GM23338 (cell line): ENCODE measurements around the gene RGS6. TPM values are rescaled to one million over a fixed set of nuclear protein-coding genes. Genes with fewer than 3 reads are reported as not detected.

Experiments used
- ATAC-seq: fragments of 200-7000 bp; cut with Tn5 transposase; 3 replicates; pipeline ENCODE4 v1.9.1; 2020
- DNase-seq: peaks from one replicate; pipeline ENCODE4 v3.0.0-alpha.2; 2015; ENCODE audit warnings: low spot score
- H2AFZ ChIP-seq: fragments of 200-600 bp; sonication (generic); 2 replicates; pipeline ENCODE4 v1.8.0; 2016; ENCODE audit warnings: antibody characterized with exemption, mild to moderate bottlenecking, moderate library complexity
- H3F3A ChIP-seq: fragments of 200-600 bp; sonication (generic); replicated peaks from 2 replicates; pipeline ENCODE4 v1.8.0; 2017; ENCODE audit warnings: antibody characterized with exemption, mixed run types, low read depth
- H3K27ac ChIP-seq: fragments of 200-600 bp; sonication (generic); 2 replicates; pipeline ENCODE4 v1.6.1; 2016; ENCODE audit warnings: low read depth
- H3K27me3 ChIP-seq: fragments of 200-600 bp; sonication (generic); 2 replicates; pipeline ENCODE4 v1.8.0; 2016; ENCODE audit warnings: mild to moderate bottlenecking, mixed run types, moderate library complexity; ENCODE audit not compliant: insufficient read depth
- H3K36me3 ChIP-seq: fragments of 200-600 bp; sonication (generic); 2 replicates; pipeline ENCODE4 v1.8.0; 2016; ENCODE audit warnings: mild to moderate bottlenecking; ENCODE audit not compliant: insufficient read depth
- H3K4me1 ChIP-seq: fragments of 200-600 bp; sonication (generic); 2 replicates; pipeline ENCODE4 v1.8.0; 2016; ENCODE audit warnings: mild to moderate bottlenecking, moderate library complexity; ENCODE audit not compliant: insufficient read depth
- H3K4me2 ChIP-seq: fragments of 200-600 bp; sonication (generic); 2 replicates; pipeline ENCODE4 v1.7.1; 2017; ENCODE audit warnings: mixed run types
- H3K4me3 ChIP-seq: fragments of 200-600 bp; sonication (generic); 2 replicates; pipeline ENCODE4 v1.6.1; 2016; ENCODE audit warnings: mixed run types
- H3K79me2 ChIP-seq: fragments of 200-600 bp; sonication (generic); replicated peaks from 2 replicates; pipeline ENCODE4 v1.8.0; 2017; ENCODE audit warnings: mild to moderate bottlenecking; ENCODE audit not compliant: insufficient read depth
- H3K9me2 ChIP-seq: fragments of 200-600 bp; sonication (generic); 2 replicates; pipeline ENCODE4 v1.8.0; 2017; ENCODE audit not compliant: insufficient read depth
- H4K20me1 ChIP-seq: fragments of 200-600 bp; sonication (generic); replicated peaks from 2 replicates; pipeline ENCODE4 v1.8.0; 2017; ENCODE audit warnings: mild to moderate bottlenecking; ENCODE audit not compliant: insufficient read depth
- H3K27ac Mint-ChIP-seq: 2 replicates; pipeline ENCODE4 v1.8.0; 2020; ENCODE audit warnings: inconsistent platforms, mild to moderate bottlenecking, moderate library complexity, mixed read lengths
- H3K27me3 Mint-ChIP-seq: 3 replicates; pipeline ENCODE4 v1.8.0; 2022; ENCODE audit warnings: low read depth, mild to moderate bottlenecking, moderate library complexity, mixed read lengths, inconsistent platforms; ENCODE audit not compliant: insufficient read depth, poor library complexity
- H3K36me3 Mint-ChIP-seq: 3 replicates; pipeline ENCODE4 v1.8.0; 2021; ENCODE audit warnings: low read depth, mild to moderate bottlenecking, inconsistent platforms, moderate library complexity, mixed read lengths
- H3K4me1 Mint-ChIP-seq: 3 replicates; pipeline ENCODE4 v1.8.0; 2020; ENCODE audit warnings: mild to moderate bottlenecking, inconsistent platforms, mixed read lengths
- H3K4me3 Mint-ChIP-seq: 3 replicates; pipeline ENCODE4 v1.8.0; 2021; ENCODE audit warnings: moderate library complexity, mild to moderate bottlenecking, inconsistent platforms, mixed read lengths
- H3K9me3 Mint-ChIP-seq: 3 replicates; pipeline ENCODE4 v1.8.0; 2020; ENCODE audit warnings: moderate library complexity, mild to moderate bottlenecking, inconsistent platforms, mixed read lengths
- CREB1 ChIP-seq: fragments of 250-450 bp; sonication (Bioruptor Pico); IDR thresholded peaks from 2 replicates; pipeline ENCODE4 v1.5.0; 2020; ENCODE audit warnings: low read depth, mild to moderate bottlenecking, moderate library complexity
- CTCF ChIP-seq, 2 experiments: fragments of 200-600 bp in 1 of 2; sonication (generic) in 1 of 2; conservative IDR thresholded peaks; 2 replicates each; pipeline versions ENCODE4 v1.5.1 to v1.6.1; 2016 to 2017; ENCODE audit warnings: antibody characterized with exemption in 2 of 2, low read depth in 2 of 2, mild to moderate bottlenecking in 2 of 2, moderate library complexity in 1 of 2
- ETS1 ChIP-seq: IDR thresholded peaks from 2 replicates; pipeline ENCODE4 v1.6.1; 2016; ENCODE audit warnings: antibody characterized with exemption
- EZH2phosphoT487 ChIP-seq: fragments of 200-600 bp; sonication (generic); IDR thresholded peaks from one replicate; pipeline ENCODE4 v1.8.1; 2018; ENCODE audit warnings: antibody characterized with exemption; ENCODE audit not compliant: unreplicated experiment
- JUNB ChIP-seq: IDR thresholded peaks from one replicate; pipeline ENCODE4 v1.6.1; 2016; ENCODE audit warnings: antibody characterized with exemption; ENCODE audit not compliant: unreplicated experiment
- NANOG ChIP-seq: IDR thresholded peaks from 2 replicates; pipeline ENCODE4 v1.6.1; 2016; ENCODE audit warnings: antibody characterized with exemption, borderline replicate concordance
- POLR2AphosphoS5 ChIP-seq: IDR thresholded peaks from 2 replicates; pipeline ENCODE4 v1.6.1; 2016; ENCODE audit warnings: antibody characterized with exemption, low read depth
- REST ChIP-seq: IDR thresholded peaks from one replicate; pipeline ENCODE4 v1.6.1; 2018; ENCODE audit warnings: antibody characterized with exemption; ENCODE audit not compliant: unreplicated experiment
- ZNF114 ChIP-seq: fragments of 250-450 bp; sonication (Bioruptor Pico); IDR thresholded peaks from 2 replicates; pipeline ENCODE4 v1.5.0; 2020; ENCODE audit warnings: mild to moderate bottlenecking, moderate library complexity
- ZNF331 ChIP-seq: fragments of 250-450 bp; sonication (Bioruptor Pico); IDR thresholded peaks from 2 replicates; pipeline ENCODE4 v1.5.0; 2020; ENCODE audit warnings: low read depth, mild to moderate bottlenecking, moderate library complexity
- polyA plus RNA-seq: library from polyadenylated mRNA; unstranded; fragments of >200 nt; fragmentation: Nextera tagmentation; extraction: Ambion mirVana; gene quantifications from 2 replicates; pipeline ENCODE4 v1.2.1, GENCODE V29; 2016
- total RNA-seq: library from RNA; depleted of rRNA; stranded (reverse); fragments of >200 nt; shearing (Covaris generic); gene quantifications from 2 replicates; pipeline ENCODE4 v1.2.3, GENCODE V29; 2014

Gene RGS6
- total and polyA plus RNA-seq, 2 experiments from 2014 or later, result 0.66 to 0.83 TPM

GRCh38 chr14:72535485-72535884 lies 603.3 kb downstream of the RGS6 start:
- TF ChIP-seq REST (no peak), CTCF (conservative IDR thresholded peaks at IDR 0.05; ENCODE audit: low read depth in 2 of 2) (no peak), ZNF114 (CRISPR knock-in tag) (no peak), EZH2phosphoT487 (no peak), NANOG (no peak), CREB1 (CRISPR knock-in tag) (no peak), POLR2AphosphoS5 (no peak), ETS1 (no peak), JUNB (no peak)
- H3K4me1 Mint-ChIP-seq, result peaks cover 7% of the 10 kb centered on the region; the same call in 2 of the 3 replicates
- Histone ChIP-seq H3K9me2 (0 out of 2 replicates have a peak, but pooled peaks cover 5% of the 10 kb centered on the region), H3K27me3 (no peaks in the 10 kb centered on the region), H3K4me2 (no peak overlapping the region), H3K4me1 (no peaks in the 10 kb centered on the region), H3K36me3 (0 out of 2 replicates have a peak, but pooled peaks cover 3% of the 10 kb centered on the region), H3K27ac (no peak overlapping the region), H2AFZ (no peak overlapping the region), H3K79me2 (no peaks in the 10 kb centered on the region), H3K4me3 (no peak overlapping the region), H3F3A (no peaks in the 10 kb centered on the region), H4K20me1 (no peaks in the 10 kb centered on the region)
- no peak overlapping the region for H3K4me3 Mint-ChIP-seq
- no peaks in the 10 kb centered on the region; the same call in 2 of the 3 replicates for H3K36me3 Mint-ChIP-seq
- peaks cover 18% of the 10 kb centered on the region; the same call in 2 of the 3 replicates for H3K9me3 Mint-ChIP-seq
- no peaks in the 10 kb centered on the region for H3K27me3 Mint-ChIP-seq
- no peak for DNase-seq
- ATAC-seq, result no peak
- H3K27ac Mint-ChIP-seq, result no peak overlapping the region

GRCh38 chr14:72538387-72538786 lies 606.2 kb downstream of the RGS6 start:
- no peak for DNase-seq
- Mint-ChIP-seq H3K9me3 (peaks cover 8% of the 10 kb centered on the region; the same call in 1 of the 3 replicates), H3K36me3 (no peaks in the 10 kb centered on the region), H3K27ac (no peak overlapping the region), H3K27me3 (no peaks in the 10 kb centered on the region), H3K4me1 (peaks cover 7% of the 10 kb centered on the region; the same call in 2 of the 3 replicates), H3K4me3 (no peak overlapping the region)
- Histone ChIP-seq H3K4me1 (no peaks in the 10 kb centered on the region), H4K20me1 (no peaks in the 10 kb centered on the region), H3K4me3 (no peak overlapping the region), H3K9me2 (peaks cover 14% of the 10 kb centered on the region; the same call in 1 of the 2 replicates), H3K27me3 (no peaks in the 10 kb centered on the region), H3K36me3 (0 out of 2 replicates have a peak, but pooled peaks cover 3% of the 10 kb centered on the region), H3K27ac (no peak overlapping the region), H2AFZ (no peak overlapping the region), H3K79me2 (no peaks in the 10 kb centered on the region), H3F3A (no peaks in the 10 kb centered on the region), H3K4me2 (no peak overlapping the region)
- ATAC-seq, result no peak
- TF ChIP-seq ZNF331 (CRISPR knock-in tag) (no peak), CTCF (conservative IDR thresholded peaks at IDR 0.05; ENCODE audit: low read depth in 2 of 2) (no peak)
